ENCODE results near the gene R3HCC1L. TPM values are rescaled to one million over a fixed set of nuclear protein-coding genes. Genes with fewer than 3 reads are reported as not detected.

Gene R3HCC1L
- total RNA-seq, 2 donors from 2014 or later, result 9.9 to 10.9 TPM

GRCh38 chr10:98090822-98091221 is 43.6 kb upstream of the R3HCC1L start:
- 85 to 97% methylated on average over 3 of the region's 3 CpGs for WGBS, 2 donors
- Histone ChIP-seq H3K27ac (no peak overlapping the region), H3K4me3 (no peak overlapping the region), H3K27me3 (no peaks in the 10 kb centered on the region), H3K9me3 (no peaks in the 10 kb centered on the region), H3K36me3 (replicated peaks in 1 of 2; ENCODE audit: insufficient read depth in 1 of 2, low read depth in 2 of 2) (no peaks in the 10 kb centered on the region), H3K4me1 (no peaks in the 10 kb centered on the region)
- ATAC-seq (no peak), DNase-seq (no peak)
- TF ChIP-seq, protein P1, sequence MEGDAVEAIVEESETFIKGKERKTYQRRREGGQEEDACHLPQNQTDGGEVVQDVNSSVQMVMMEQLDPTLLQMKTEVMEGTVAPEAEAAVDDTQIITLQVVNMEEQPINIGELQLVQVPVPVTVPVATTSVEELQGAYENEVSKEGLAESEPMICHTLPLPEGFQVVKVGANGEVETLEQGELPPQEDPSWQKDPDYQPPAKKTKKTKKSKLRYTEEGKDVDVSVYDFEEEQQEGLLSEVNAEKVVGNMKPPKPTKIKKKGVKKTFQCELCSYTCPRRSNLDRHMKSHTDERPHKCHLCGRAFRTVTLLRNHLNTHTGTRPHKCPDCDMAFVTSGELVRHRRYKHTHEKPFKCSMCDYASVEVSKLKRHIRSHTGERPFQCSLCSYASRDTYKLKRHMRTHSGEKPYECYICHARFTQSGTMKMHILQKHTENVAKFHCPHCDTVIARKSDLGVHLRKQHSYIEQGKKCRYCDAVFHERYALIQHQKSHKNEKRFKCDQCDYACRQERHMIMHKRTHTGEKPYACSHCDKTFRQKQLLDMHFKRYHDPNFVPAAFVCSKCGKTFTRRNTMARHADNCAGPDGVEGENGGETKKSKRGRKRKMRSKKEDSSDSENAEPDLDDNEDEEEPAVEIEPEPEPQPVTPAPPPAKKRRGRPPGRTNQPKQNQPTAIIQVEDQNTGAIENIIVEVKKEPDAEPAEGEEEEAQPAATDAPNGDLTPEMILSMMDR (IDR thresholded peaks at IDR 0.05), result no peak
- no peak for TF ChIP-seq POLR2A (IDR thresholded peaks at IDR 0.05)
- intact Hi-C loops (cut with DNase I), result no loop called here

DNA sequence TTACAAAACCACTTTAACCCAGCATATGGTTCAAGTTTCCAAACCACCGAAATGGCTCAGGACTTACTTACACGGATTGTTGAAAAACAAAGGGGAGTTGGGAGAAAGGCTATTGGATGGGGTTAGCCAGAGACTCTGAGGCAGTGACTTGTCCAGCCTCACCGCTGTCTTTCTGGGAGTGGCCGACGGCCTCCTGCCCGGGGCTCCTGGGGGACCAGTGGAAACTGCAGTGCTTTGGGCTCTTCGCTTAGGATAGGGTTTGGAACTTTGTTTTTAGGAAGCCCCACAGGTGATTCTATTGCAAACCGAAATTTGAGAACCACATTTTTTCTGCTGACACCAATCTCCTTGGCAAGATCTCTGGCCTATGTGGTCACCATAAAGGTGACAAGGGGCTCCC is 38.1 kb upstream of the R3HCC1L start:
- no peaks in the 10 kb centered on the region for H3K36me3 ChIP-seq (replicated peaks in 1 of 2; ENCODE audit: insufficient read depth in 1 of 2, low read depth in 2 of 2)
- H3K4me1 ChIP-seq, result no peaks in the 10 kb centered on the region
- no peak overlapping the region for H3K4me3 ChIP-seq
- ATAC-seq (no peak), DNase-seq (no peak)
- TF ChIP-seq, protein P1 (IDR thresholded peaks at IDR 0.05), result no peak
- TF ChIP-seq POLR2A (IDR thresholded peaks at IDR 0.05), result no peak
- intact Hi-C loops (cut with DNase I), result no loop called here
- no peak overlapping the region for H3K27ac ChIP-seq
- H3K27me3 ChIP-seq, result no peaks in the 10 kb centered on the region
- WGBS, 2 donors, result 53 to 66% methylated on average over 8 of the region's 8 CpGs
- H3K9me3 ChIP-seq, result no peaks in the 10 kb centered on the region

DNA sequence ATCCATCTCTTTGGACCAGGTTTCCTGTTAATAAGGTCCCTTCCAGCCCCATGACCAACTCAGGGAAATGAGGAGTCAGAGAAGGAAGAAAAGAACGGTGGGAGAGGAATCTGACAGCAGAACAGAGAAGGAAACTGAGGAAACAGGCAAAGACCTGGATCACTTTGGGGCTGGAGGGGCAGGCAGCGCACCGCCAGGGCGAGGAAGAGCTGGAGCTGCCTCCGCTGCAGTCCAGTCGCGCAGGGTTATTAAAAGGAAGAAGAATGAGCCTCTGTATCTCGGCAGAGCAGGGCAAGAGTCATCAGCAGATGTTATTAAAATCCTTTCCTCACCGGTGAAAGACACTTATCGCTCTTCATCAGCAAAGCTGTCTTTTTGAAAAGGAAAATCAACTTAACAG is 37.7 kb upstream of the R3HCC1L start:
- no peak overlapping the region for H3K27ac ChIP-seq
- H3K9me3 ChIP-seq, result no peaks in the 10 kb centered on the region
- intact Hi-C loops (cut with DNase I), result no loop called here
- H3K4me1 ChIP-seq, result no peaks in the 10 kb centered on the region
- no peak overlapping the region for H3K4me3 ChIP-seq
- TF ChIP-seq POLR2A (IDR thresholded peaks at IDR 0.05), result no peak
- TF ChIP-seq, protein P1 (IDR thresholded peaks at IDR 0.05), result no peak
- WGBS, 2 donors, result 59 to 65% methylated on average over 10 of the region's 10 CpGs
- DNase-seq, result no peak
- no peaks in the 10 kb centered on the region for H3K27me3 ChIP-seq
- no peak for ATAC-seq
- no peaks in the 10 kb centered on the region for H3K36me3 ChIP-seq (replicated peaks in 1 of 2; ENCODE audit: insufficient read depth in 1 of 2, low read depth in 2 of 2)

GRCh38 chr10:98097175-98097574 is 37.3 kb upstream of the R3HCC1L start:
- H3K27ac ChIP-seq, result no peak overlapping the region
- DNase-seq (no peak), ATAC-seq (no peak)
- H3K27me3 ChIP-seq, result no peaks in the 10 kb centered on the region
- no peaks in the 10 kb centered on the region for H3K4me1 ChIP-seq
- TF ChIP-seq, protein P1 (IDR thresholded peaks at IDR 0.05), result no peak
- no peak for TF ChIP-seq POLR2A (IDR thresholded peaks at IDR 0.05)
- intact Hi-C loops (cut with DNase I), result no loop called here
- no peak overlapping the region for H3K4me3 ChIP-seq
- no peaks in the 10 kb centered on the region for H3K9me3 ChIP-seq
- 51 to 61% methylated on average over 4 to 8 of the region's 8 CpGs for WGBS, 2 donors
- H3K36me3 ChIP-seq (replicated peaks in 1 of 2; ENCODE audit: insufficient read depth in 1 of 2, low read depth in 2 of 2), result no peaks in the 10 kb centered on the region

DNA sequence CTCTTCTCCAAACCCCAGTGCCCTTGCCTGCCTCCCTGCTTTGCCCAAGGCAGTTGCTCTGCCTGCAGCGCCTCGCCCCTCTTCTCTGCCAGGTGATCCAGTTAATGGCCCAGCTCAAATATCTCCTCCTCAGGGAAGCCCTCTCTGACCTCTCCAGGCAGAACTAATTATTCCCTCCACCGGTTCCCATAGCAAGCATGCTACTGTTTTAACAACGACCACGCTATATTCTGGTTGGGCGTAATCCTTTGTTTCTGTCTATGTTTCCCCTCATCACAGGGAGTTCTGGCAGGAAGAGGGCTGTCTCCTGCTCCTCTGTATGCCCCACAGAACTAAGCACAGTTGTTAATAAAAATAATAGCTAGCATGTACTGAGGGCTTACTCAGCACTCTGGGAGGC is 36.8 kb upstream of the R3HCC1L start:
- WGBS, 2 donors, result 39 to 48% methylated on average over 6 of the region's 6 CpGs
- Histone ChIP-seq H3K9me3 (no peaks in the 10 kb centered on the region), H3K27me3 (no peaks in the 10 kb centered on the region), H3K4me1 (no peaks in the 10 kb centered on the region), H3K4me3 (no peak overlapping the region), H3K36me3 (replicated peaks in 1 of 2; ENCODE audit: insufficient read depth in 1 of 2, low read depth in 2 of 2) (no peaks in the 10 kb centered on the region), H3K27ac (no peak overlapping the region)
- intact Hi-C loops (cut with DNase I), result no loop called here
- DNase-seq (no peak), ATAC-seq (no peak)
- no peak for TF ChIP-seq POLR2A (IDR thresholded peaks at IDR 0.05)
- TF ChIP-seq, protein P1 (IDR thresholded peaks at IDR 0.05), result no peak

All from body of pancreas (tissue), 4 donors.